ENCODE data around the gene FZD4. TPM values are rescaled to one million over a fixed set of nuclear protein-coding genes. Genes with fewer than 3 reads are reported as not detected.

The FZD4 gene
- total RNA-seq, 1 experiment from 2014 or later = 2.6 TPM

DNA sequence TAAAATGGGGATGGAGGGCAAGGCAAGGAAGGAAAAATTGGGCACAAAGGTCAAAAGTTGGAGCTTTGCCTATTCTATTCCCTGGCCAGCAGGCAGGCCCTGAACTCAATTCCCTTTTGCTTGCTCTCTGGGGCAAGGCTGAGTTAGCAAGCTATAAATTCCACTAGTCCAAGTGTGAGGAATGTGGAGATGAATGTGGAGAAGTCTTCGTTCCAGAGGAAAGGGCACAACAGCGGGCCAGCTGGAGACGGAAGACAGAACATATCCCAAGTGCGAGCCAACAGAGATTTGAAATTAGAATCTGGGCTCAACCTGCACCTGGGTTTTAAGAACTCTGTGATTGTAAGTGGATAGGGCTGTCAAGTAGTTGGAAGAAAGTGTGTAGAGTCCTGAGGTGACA is 29.5 kb upstream of the FZD4 start:
- Histone ChIP-seq H3K27ac (no peak overlapping the region), H3K4me2 (no peak overlapping the region), H3K9me3 (ENCODE audit: insufficient read depth, low read depth) (no peaks in the 10 kb centered on the region), H2AFZ (no peak overlapping the region), H3K79me2 (ENCODE audit: low read depth) (no peaks in the 10 kb centered on the region), H3K36me3 (ENCODE audit: low read depth) (no peaks in the 10 kb centered on the region), H3K4me3 (no peak overlapping the region), H4K20me1 (ENCODE audit: insufficient read depth) (no peaks in the 10 kb centered on the region), H3F3A (ENCODE audit: insufficient read depth, low read depth) (peaks cover 12% of the 10 kb centered on the region; the same call in 1 of the 2 replicates), H3K4me1 (replicated peaks; ENCODE audit: insufficient read depth) (peaks cover 28% of the 10 kb centered on the region), H3K27me3 (ENCODE audit: insufficient read depth, low read depth) (no peaks in the 10 kb centered on the region), H3K9me2 (ENCODE audit: insufficient read depth) (no peaks in the 10 kb centered on the region)
- CTCF ChIA-PET = no interaction called here
- intact Hi-C loops (cut with micrococcal nuclease; ENCODE audit: unreplicated experiment) = loop anchor here (5.0 kb wide), 1 partner anchor 113 kb away; no protein-coding TSS in a partner anchor
- no TSS peak for BruUV-seq (replicated peaks)
- POLR2A ChIA-PET (ENCODE audit: unreplicated experiment) = interaction anchor here (0.5 to 0.7 kb wide), 2 partner anchors 284 to 595 kb away, joined by 4 to 29 read pairs; no protein-coding TSS in a partner anchor
- DNase-seq = no peak
- TF ChIP-seq, protein P1, sequence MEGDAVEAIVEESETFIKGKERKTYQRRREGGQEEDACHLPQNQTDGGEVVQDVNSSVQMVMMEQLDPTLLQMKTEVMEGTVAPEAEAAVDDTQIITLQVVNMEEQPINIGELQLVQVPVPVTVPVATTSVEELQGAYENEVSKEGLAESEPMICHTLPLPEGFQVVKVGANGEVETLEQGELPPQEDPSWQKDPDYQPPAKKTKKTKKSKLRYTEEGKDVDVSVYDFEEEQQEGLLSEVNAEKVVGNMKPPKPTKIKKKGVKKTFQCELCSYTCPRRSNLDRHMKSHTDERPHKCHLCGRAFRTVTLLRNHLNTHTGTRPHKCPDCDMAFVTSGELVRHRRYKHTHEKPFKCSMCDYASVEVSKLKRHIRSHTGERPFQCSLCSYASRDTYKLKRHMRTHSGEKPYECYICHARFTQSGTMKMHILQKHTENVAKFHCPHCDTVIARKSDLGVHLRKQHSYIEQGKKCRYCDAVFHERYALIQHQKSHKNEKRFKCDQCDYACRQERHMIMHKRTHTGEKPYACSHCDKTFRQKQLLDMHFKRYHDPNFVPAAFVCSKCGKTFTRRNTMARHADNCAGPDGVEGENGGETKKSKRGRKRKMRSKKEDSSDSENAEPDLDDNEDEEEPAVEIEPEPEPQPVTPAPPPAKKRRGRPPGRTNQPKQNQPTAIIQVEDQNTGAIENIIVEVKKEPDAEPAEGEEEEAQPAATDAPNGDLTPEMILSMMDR (conservative IDR thresholded peaks at IDR 0.05) = no peak
- no peak for TF ChIP-seq EZH2 (IDR thresholded peaks at IDR 0.05; ENCODE audit: low read depth)

- CTCF ChIA-PET = no interaction called here
- no TSS peak for BruUV-seq (replicated peaks)
- Histone ChIP-seq H3K79me2 (ENCODE audit: low read depth) (no peaks in the 10 kb centered on the region), H4K20me1 (ENCODE audit: insufficient read depth) (no peaks in the 10 kb centered on the region), H3K4me2 (peak overlapping the region; percentile 17), H3K4me1 (replicated peaks; ENCODE audit: insufficient read depth) (peaks cover 19% of the 10 kb centered on the region), H3K9me2 (ENCODE audit: insufficient read depth) (no peaks in the 10 kb centered on the region), H3K36me3 (ENCODE audit: low read depth) (no peaks in the 10 kb centered on the region), H3K27ac (no peak overlapping the region; the same call in 1 of the 2 replicates), H3K4me3 (no peak overlapping the region), H3K9me3 (ENCODE audit: insufficient read depth, low read depth) (no peaks in the 10 kb centered on the region), H2AFZ (no peak overlapping the region), H3F3A (ENCODE audit: insufficient read depth, low read depth) (peaks cover 12% of the 10 kb centered on the region; the same call in 1 of the 2 replicates), H3K27me3 (ENCODE audit: insufficient read depth, low read depth) (no peaks in the 10 kb centered on the region)
- intact Hi-C loops (cut with micrococcal nuclease; ENCODE audit: unreplicated experiment) = loop anchor here (5.0 kb wide), 1 partner anchor 114 kb away; no protein-coding TSS in a partner anchor
- DNase-seq = peak; percentile 29 to 88
- TF ChIP-seq, protein P1 (conservative IDR thresholded peaks at IDR 0.05) = no peak
- no peak for TF ChIP-seq EZH2 (IDR thresholded peaks at IDR 0.05; ENCODE audit: low read depth)
- POLR2A ChIA-PET (ENCODE audit: unreplicated experiment) = interaction anchor here (0.6 kb wide), 1 partner anchor 332 kb away, joined by 4 read pairs; no protein-coding TSS in a partner anchor
Observed at GRCh38 chr11:86983021-86983488, 27.9 kb upstream of the FZD4 start.

- H3K4me3 ChIP-seq = no peak overlapping the region
- ChIA-PET POLR2A (ENCODE audit: unreplicated experiment) (no interaction called here), CTCF (no interaction called here)
- peaks cover 19% of the 10 kb centered on the region for H3K4me1 ChIP-seq (replicated peaks; ENCODE audit: insufficient read depth)
- no peaks in the 10 kb centered on the region for H3K9me2 ChIP-seq (ENCODE audit: insufficient read depth)
- H4K20me1 ChIP-seq (ENCODE audit: insufficient read depth) = no peaks in the 10 kb centered on the region
- H3K27ac ChIP-seq = no peak overlapping the region
- H3K79me2 ChIP-seq (ENCODE audit: low read depth) = no peaks in the 10 kb centered on the region
- DNase-seq = no peak
- no TSS peak for BruUV-seq (replicated peaks)
- intact Hi-C loops (cut with micrococcal nuclease; ENCODE audit: unreplicated experiment) = loop anchor here (5.0 kb wide), 1 partner anchor 115 kb away; no protein-coding TSS in a partner anchor
- no peak overlapping the region for H2AFZ ChIP-seq
- H3K36me3 ChIP-seq (ENCODE audit: low read depth) = no peaks in the 10 kb centered on the region
- no peak overlapping the region for H3K4me2 ChIP-seq
- no peaks in the 10 kb centered on the region for H3K27me3 ChIP-seq (ENCODE audit: insufficient read depth, low read depth)
- no peaks in the 10 kb centered on the region for H3K9me3 ChIP-seq (ENCODE audit: insufficient read depth, low read depth)
- peaks cover 12% of the 10 kb centered on the region; the same call in 1 of the 2 replicates for H3F3A ChIP-seq (ENCODE audit: insufficient read depth, low read depth)
- no peak for TF ChIP-seq EZH2 (IDR thresholded peaks at IDR 0.05; ENCODE audit: low read depth)
- TF ChIP-seq, protein P1 (conservative IDR thresholded peaks at IDR 0.05) = no peak
Observed at GRCh38 chr11:86981777-86982540, 26.8 kb upstream of the FZD4 start.
